GM10266 (cell line): ENCODE data around the gene NDUFB2.
"Not testable (repeated sequence)": the region's sequence is repeated elsewhere in the genome, so short reads cannot be mapped to it uniquely, and the experiment has no call there.

Experiments
- DNase-seq: peaks from one replicate; pipeline ENCODE4 v3.0.0; 2012; ENCODE audit errors: extremely low spot score
- CTCF ChIP-seq: IDR thresholded peaks from 2 replicates; pipeline ENCODE4 v1.5.1; 2012; ENCODE audit warnings: mild to moderate bottlenecking, low read depth; ENCODE audit not compliant: control insufficient read depth, insufficient read depth; ENCODE audit errors: missing control alignments

NDUFB2 gene

GRCh38 chr7:140654661-140655060 lies 41.8 kb upstream of the NDUFB2 start:
- DNase-seq: no peak
- no peak for TF ChIP-seq CTCF

GRCh38 chr7:140655511-140656408 lies 40.7 kb upstream of the NDUFB2 start:
- no peak for DNase-seq
- no peak for TF ChIP-seq CTCF

GRCh38 chr7:140656548-140657515 lies 39.7 kb upstream of the NDUFB2 start:
- no peak for DNase-seq
- TF ChIP-seq CTCF: no peak

GRCh38 chr7:140657891-140658290 lies 38.6 kb upstream of the NDUFB2 start:
- TF ChIP-seq CTCF: no peak
- no peak for DNase-seq

GRCh38 chr7:140659856-140660255 lies 36.7 kb upstream of the NDUFB2 start:
- DNase-seq: no peak
- TF ChIP-seq CTCF: no peak

GRCh38 chr7:140661124-140661523 lies 35.4 kb upstream of the NDUFB2 start:
- TF ChIP-seq CTCF: no peak
- no peak for DNase-seq

GRCh38 chr7:140662938-140663337 lies 33.6 kb upstream of the NDUFB2 start:
- DNase-seq: not testable (repeated sequence)
